AG10803 (cell line): ENCODE results near the gene GJD4.

Experiments
- DNase-seq: peaks from one replicate; pipeline ENCODE4 v3.0.0; 2010; ENCODE audit warnings: low read depth
- H3K4me3 ChIP-seq: 2 replicates; pipeline ENCODE4 v1.5.1; 2011; ENCODE audit warnings: mild to moderate bottlenecking, low read length, control low read depth
- CTCF ChIP-seq: conservative IDR thresholded peaks from 2 replicates; pipeline ENCODE4 v1.5.1; 2011; ENCODE audit warnings: mild to moderate bottlenecking, low read length, control low read depth, inconsistent platforms

The GJD4 gene

DNA sequence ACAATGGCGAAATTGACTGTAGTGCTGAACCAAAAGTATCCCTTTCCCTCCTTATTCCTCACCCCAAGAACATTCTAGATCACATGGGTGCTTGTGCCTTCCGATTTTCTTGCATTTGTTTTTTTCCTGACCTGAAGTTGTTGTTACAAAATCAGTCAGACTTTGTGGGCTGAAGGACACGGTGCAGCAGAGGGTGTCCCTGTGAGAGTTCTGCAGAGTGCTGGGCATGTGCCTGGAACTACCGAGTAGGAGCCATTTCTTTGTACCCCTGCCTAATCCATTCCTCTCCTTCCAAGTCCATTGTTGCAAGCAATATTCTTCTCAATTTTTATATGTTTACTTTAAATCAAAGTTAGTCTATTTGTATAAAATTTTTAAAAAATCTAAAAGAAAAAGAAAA lies 35.3 kb upstream of the GJD4 start:
- no peak for TF ChIP-seq CTCF

DNA sequence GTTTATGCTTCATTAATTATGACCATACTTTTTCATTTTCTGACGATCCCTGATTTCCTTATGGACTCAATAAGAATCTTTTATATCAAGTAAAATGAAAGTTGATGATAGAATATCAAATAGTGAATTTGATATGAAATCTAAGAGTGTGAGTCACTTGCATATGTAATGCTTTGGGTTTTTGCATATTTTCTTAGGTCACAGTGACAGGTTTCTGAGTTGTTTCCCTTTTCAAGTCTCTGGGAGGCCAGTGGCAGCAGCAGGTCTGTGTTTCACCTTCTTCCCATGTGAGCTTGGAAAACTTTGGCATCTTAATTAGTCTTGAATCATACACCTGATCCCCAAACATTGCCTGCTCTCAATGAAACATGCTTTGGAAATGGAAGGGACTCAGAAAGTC lies 34.7 kb upstream of the GJD4 start:
- TF ChIP-seq CTCF = no peak
- DNase-seq = no peak
- H3K4me3 ChIP-seq = no peak overlapping the region

More for the DNA sequence above, 35.3 kb upstream of the GJD4 start:
- H3K4me3 ChIP-seq = no peak overlapping the region
- no peak for DNase-seq

DNA sequence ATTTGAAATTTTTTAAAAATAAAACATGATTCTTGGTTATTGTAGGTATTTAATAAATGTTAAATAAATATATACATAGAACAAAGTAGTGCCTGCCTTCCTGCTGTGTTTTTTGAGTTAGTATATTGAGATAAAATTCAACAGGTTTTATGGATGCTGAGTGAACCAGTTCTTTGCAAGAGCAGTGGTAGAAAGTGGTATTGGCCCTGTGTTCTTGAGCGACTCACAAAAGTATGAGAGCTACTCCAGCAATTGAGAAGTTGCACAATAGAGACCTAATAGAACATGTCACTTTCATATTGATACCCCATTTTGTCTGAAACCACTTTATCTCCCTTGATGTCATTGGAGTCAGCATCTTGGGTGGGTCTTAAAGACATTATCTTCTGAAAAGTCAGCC lies 32.6 kb upstream of the GJD4 start:
- DNase-seq = no peak
- TF ChIP-seq CTCF = no peak

DNA sequence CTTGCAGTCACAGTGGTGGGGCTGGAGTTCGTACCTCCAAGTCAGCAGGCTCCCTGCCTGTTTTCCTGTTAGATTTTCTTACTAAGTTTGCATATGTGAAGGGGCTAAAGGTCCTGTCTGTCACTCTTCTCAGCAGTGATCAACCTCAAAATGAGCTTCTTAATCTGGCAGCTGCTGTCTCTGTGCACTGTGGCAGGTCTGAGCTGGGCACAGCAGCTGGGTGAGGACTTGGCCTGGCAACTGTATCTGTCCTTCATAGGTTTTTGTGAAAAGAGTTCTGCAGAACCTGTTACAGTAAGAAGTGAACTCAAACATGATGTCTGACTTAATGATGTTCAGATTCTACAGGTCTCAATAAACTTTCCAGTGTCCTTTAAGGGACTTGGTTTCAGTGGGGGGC lies 31.3 kb upstream of the GJD4 start:
- TF ChIP-seq CTCF = no peak
- no peak overlapping the region for H3K4me3 ChIP-seq
- DNase-seq = no peak

More for the DNA sequence above, 32.6 kb upstream of the GJD4 start:
- no peak overlapping the region for H3K4me3 ChIP-seq

DNA sequence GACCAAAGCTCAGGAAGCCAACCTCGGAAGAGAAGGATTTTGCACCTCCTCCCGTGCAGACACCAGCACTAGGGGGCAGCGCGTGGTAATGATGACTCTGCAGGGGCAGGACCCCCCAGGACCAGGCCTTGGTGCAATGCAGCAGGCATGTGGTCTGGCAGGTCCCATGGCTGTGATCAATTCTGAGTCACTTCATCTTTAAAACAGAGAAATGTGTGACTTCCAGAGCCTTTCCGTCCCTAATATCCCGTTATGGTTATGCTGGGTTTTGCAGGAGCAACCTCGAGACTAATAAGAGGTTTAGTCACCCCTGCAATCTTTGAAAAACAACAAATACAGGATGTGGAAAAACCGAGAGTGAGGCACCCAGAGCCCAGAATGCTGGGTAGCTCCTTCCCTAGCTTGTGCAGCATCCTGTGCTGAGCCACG lies 30.2 kb upstream of the GJD4 start:
- peak; percentile 74 for DNase-seq

GRCh38 chr10:35575640-35576039 lies 29.5 kb upstream of the GJD4 start:
- DNase-seq = no peak
- TF ChIP-seq CTCF = no peak
- H3K4me3 ChIP-seq = no peak overlapping the region

More for the DNA sequence above, 30.2 kb upstream of the GJD4 start:
- TF ChIP-seq CTCF = peak; percentile 41
- no peak overlapping the region for H3K4me3 ChIP-seq

- H3K4me3 ChIP-seq = no peak overlapping the region
- TF ChIP-seq CTCF = no peak
- DNase-seq = no peak
Observed at GRCh38 chr10:35576730-35577129, 28.4 kb upstream of the GJD4 start.
